PFSK-1 (cell line): Measurements from ENCODE around the gene COQ7.

Experiments used
- POLR2AphosphoS5 ChIP-seq: IDR thresholded peaks from 2 replicates; pipeline ENCODE4 v1.6.1; 2012; ENCODE audit warnings: low read depth, mild to moderate bottlenecking, control low read depth, low read length, moderate library complexity
- SIN3A ChIP-seq: IDR thresholded peaks from 2 replicates; pipeline ENCODE4 v1.6.1; 2012; ENCODE audit warnings: mild to moderate bottlenecking, low read length, moderate library complexity, borderline replicate concordance; ENCODE audit not compliant: insufficient read depth
- TF ChIP-seq, protein P1 (sequence below), 2 experiments: IDR thresholded peaks; 2 replicates each; pipeline versions ENCODE4 v1.6.1 to v1.8.0; 2011 to 2012; ENCODE audit warnings: low read depth in 2 of 2, low read length in 2 of 2, control low read depth in 1 of 2, inconsistent platforms in 1 of 2, mild to moderate bottlenecking in 1 of 2, moderate library complexity in 1 of 2; ENCODE audit not compliant: insufficient read depth in 1 of 2

DNA sequence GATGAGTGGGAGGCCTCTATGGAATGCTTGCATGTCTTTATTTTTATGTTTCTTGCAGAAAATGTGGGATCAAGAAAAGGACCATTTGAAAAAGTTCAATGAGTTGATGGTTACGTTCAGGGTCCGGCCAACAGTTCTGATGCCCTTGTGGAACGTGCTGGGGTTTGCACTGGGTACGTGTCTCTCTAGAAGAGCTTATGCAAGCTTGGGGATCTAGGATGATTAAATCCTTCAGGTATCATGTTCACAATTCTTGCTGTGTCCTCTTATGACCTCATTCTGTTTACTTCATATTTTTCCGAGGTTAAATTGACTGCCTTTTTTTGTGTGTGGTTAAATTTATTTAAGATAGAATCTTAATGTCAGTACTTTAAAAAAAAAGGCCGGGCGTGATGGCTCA, 6.4 kb downstream of the COQ7 start:
- TF ChIP-seq POLR2AphosphoS5 = no peak
- TF ChIP-seq, protein P1, sequence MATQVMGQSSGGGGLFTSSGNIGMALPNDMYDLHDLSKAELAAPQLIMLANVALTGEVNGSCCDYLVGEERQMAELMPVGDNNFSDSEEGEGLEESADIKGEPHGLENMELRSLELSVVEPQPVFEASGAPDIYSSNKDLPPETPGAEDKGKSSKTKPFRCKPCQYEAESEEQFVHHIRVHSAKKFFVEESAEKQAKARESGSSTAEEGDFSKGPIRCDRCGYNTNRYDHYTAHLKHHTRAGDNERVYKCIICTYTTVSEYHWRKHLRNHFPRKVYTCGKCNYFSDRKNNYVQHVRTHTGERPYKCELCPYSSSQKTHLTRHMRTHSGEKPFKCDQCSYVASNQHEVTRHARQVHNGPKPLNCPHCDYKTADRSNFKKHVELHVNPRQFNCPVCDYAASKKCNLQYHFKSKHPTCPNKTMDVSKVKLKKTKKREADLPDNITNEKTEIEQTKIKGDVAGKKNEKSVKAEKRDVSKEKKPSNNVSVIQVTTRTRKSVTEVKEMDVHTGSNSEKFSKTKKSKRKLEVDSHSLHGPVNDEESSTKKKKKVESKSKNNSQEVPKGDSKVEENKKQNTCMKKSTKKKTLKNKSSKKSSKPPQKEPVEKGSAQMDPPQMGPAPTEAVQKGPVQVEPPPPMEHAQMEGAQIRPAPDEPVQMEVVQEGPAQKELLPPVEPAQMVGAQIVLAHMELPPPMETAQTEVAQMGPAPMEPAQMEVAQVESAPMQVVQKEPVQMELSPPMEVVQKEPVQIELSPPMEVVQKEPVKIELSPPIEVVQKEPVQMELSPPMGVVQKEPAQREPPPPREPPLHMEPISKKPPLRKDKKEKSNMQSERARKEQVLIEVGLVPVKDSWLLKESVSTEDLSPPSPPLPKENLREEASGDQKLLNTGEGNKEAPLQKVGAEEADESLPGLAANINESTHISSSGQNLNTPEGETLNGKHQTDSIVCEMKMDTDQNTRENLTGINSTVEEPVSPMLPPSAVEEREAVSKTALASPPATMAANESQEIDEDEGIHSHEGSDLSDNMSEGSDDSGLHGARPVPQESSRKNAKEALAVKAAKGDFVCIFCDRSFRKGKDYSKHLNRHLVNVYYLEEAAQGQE (IDR thresholded peaks at IDR 0.05; ENCODE audit: insufficient read depth in 1 of 2, low read depth in 2 of 2, low read length in 2 of 2) = no peak
- no peak for TF ChIP-seq SIN3A
